Kidney (tissue), 14 donors: ENCODE measurements around the gene PRRT3. TPM values are rescaled to one million over a fixed set of nuclear protein-coding genes. Genes with fewer than 3 reads are reported as not detected.

Source experiments
- DNase-seq, 5 donors: peaks; one replicate each; pipeline ENCODE4 v3.0.0-alpha.2; 2013 to 2020
- FAIRE-seq: peaks from 2 replicates; lab custom pipeline; 2012; peaks lifted over from hg19 to GRCh38; lab: Jason Lieb, UNC
- H3K27ac ChIP-seq, 2 donors: one replicate each; pipeline ENCODE4 v1.7.0; 2013; ENCODE audit warnings: low read depth in 2 of 2, low read length in 2 of 2, inconsistent platforms in 1 of 2
- H3K27me3 ChIP-seq: one replicate; pipeline ENCODE4 v1.7.1; 2013; ENCODE audit warnings: low read length, inconsistent platforms; ENCODE audit not compliant: control insufficient read depth, insufficient read depth
- H3K36me3 ChIP-seq, 3 donors: one replicate each; pipeline versions ENCODE4 v1.7.0 to v1.7.1; 2013; ENCODE audit warnings: low read length in 3 of 3, control low read depth in 1 of 3, inconsistent platforms in 1 of 3; ENCODE audit not compliant: insufficient read depth in 3 of 3, control insufficient read depth in 2 of 3
- H3K4me1 ChIP-seq, 3 donors: one replicate each; pipeline versions ENCODE4 v1.7.0 to v1.7.1; 2013; ENCODE audit warnings: low read length in 3 of 3, inconsistent platforms in 1 of 3, low read depth in 1 of 3; ENCODE audit not compliant: control insufficient read depth in 2 of 3, insufficient read depth in 2 of 3
- H3K4me3 ChIP-seq, 3 donors: one replicate each; pipeline versions ENCODE4 v1.7.0 to v1.8.1; 2013; ENCODE audit warnings: low read length in 3 of 3, control low read depth in 1 of 3, inconsistent platforms in 1 of 3
- H3K9ac ChIP-seq, 3 donors: one replicate each; pipeline versions ENCODE4 v1.7.0 to v1.7.1; 2013; ENCODE audit warnings: low read length in 3 of 3, control low read depth in 1 of 3, inconsistent platforms in 1 of 3
- H3K9me3 ChIP-seq, 3 donors: one replicate each; pipeline versions ENCODE4 v1.7.0 to v1.7.1; 2013; ENCODE audit warnings: low read length in 3 of 3, control low read depth in 1 of 3, inconsistent platforms in 1 of 3; ENCODE audit not compliant: control insufficient read depth in 2 of 3, insufficient read depth in 1 of 3
- intact Hi-C: fragments of 100-400 bp; cut with DNase I; formaldehyde crosslinking; loops from one replicate; pipeline ENCODE4 v1.11.1; 2022
- polyA plus RNA-seq: library from polyadenylated mRNA; stranded (reverse); fragments of 350-450 nt; fragmentation: Illumina TruSeq; extraction: RNeasy Lipid Tissue Mini Kit (QIAGEN cat#74804); gene quantifications from one replicate; pipeline ENCODE4 v1.2.3, GENCODE V29; 2014; ENCODE audit warnings: low read depth, low replicate concordance; ENCODE audit not compliant: insufficient read depth
- total RNA-seq: library from RNA; stranded (reverse); fragmentation: NEBNext Ultra II Directional; extraction: Animal tissue kit (Norgen Biotek cat#: 25700); gene quantifications from one replicate; pipeline ENCODE4 v1.2.1, GENCODE V29; 2021
- TF ChIP-seq, protein P1 (sequence below): IDR thresholded peaks from 3 replicates; pipeline ENCODE4 v1.5.1; 2012; ENCODE audit warnings: mild to moderate bottlenecking, moderate library complexity, borderline replicate concordance; ENCODE audit not compliant: insufficient read depth; ENCODE audit errors: extremely low read depth
- donor health status: control.
- donor health status: control.
- donor health status: control.
- donor health status: control.
- donor health status: control.
- donor health status: DM: yes; HTN: yes; CAD: no.
- donor health status: Normal renal cell carcinoma (clear cell type).

PRRT3 gene
- total and polyA plus RNA-seq, 2 donors from 2014 or later: 3.6 to 3.9 TPM

DNA sequence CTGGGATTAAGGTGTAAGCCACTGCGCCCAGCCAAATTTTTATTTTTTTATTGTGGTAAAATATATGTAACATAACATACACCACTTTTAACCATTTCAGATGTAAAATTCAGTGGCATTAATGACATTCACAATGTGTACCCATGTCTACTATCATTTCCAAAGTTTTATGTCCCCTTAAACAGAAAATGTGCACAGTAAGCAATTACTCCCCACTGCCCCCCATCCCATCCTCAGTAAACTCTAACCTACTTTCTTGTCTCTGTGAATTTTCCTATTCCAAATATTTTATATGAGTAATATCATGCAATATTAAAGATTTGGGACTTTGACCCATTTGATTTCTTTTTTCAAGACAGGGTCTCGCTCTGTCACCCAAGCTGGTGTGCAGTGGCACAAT lies 14.6 kb upstream of the PRRT3 start:
- FAIRE-seq (no peak), DNase-seq (no peak)
- Histone ChIP-seq H3K4me3 (no peak overlapping the region), H3K9ac (no peak overlapping the region), H3K27me3 (no peaks in the 10 kb centered on the region), H3K36me3 (peaks cover 4 to 33% (median 22%) of the 10 kb centered on the region in 3 donors), H3K27ac (no peak overlapping the region), H3K4me1 (no peaks in the 10 kb centered on the region), H3K9me3 (no peaks in the 10 kb centered on the region)
- TF ChIP-seq, protein P1, sequence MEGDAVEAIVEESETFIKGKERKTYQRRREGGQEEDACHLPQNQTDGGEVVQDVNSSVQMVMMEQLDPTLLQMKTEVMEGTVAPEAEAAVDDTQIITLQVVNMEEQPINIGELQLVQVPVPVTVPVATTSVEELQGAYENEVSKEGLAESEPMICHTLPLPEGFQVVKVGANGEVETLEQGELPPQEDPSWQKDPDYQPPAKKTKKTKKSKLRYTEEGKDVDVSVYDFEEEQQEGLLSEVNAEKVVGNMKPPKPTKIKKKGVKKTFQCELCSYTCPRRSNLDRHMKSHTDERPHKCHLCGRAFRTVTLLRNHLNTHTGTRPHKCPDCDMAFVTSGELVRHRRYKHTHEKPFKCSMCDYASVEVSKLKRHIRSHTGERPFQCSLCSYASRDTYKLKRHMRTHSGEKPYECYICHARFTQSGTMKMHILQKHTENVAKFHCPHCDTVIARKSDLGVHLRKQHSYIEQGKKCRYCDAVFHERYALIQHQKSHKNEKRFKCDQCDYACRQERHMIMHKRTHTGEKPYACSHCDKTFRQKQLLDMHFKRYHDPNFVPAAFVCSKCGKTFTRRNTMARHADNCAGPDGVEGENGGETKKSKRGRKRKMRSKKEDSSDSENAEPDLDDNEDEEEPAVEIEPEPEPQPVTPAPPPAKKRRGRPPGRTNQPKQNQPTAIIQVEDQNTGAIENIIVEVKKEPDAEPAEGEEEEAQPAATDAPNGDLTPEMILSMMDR: no peak
- intact Hi-C loops: no loop called here

DNA sequence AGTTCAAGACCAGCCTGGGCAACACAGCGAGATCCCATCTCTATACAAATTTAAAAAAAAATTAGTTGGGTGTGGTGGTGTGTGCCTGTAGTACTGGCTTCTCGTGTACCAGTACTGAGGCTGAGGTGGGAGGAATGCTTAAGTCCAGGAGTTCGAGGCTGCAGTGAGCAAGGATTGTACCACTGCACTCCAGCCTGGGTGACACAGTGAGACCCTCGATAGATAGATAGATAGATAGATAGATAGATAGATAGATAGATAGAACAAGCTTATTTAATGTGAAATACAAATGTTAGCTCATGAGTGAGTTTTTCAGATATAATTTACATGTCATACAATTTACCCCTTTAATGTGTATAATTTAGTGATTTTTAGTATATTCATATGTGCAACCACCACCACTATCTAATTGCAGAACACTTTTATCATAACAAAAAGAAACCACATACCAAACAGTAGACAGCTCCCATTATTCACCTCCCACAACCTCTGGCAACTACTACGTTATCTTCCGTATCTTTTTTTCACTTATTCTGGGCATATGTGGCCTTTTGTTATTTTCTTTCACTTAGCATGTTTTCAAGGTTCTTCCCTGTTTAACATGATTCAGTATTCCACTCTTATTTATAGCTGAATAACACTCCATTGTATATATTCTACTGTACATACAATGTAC lies 13.1 kb upstream of the PRRT3 start:
- intact Hi-C loops: no loop called here
- H3K4me3 ChIP-seq: no peak overlapping the region
- H3K27me3 ChIP-seq: no peaks in the 10 kb centered on the region
- DNase-seq: no peak
- H3K4me1 ChIP-seq: no peaks in the 10 kb centered on the region
- H3K9ac ChIP-seq: no peak overlapping the region
- FAIRE-seq: no peak
- H3K27ac ChIP-seq: no peak overlapping the region
- TF ChIP-seq, protein P1: no peak
- peaks cover 2 to 28% (median 14%) of the 10 kb centered on the region in 3 donors for H3K36me3 ChIP-seq
- H3K9me3 ChIP-seq: no peaks in the 10 kb centered on the region

DNA sequence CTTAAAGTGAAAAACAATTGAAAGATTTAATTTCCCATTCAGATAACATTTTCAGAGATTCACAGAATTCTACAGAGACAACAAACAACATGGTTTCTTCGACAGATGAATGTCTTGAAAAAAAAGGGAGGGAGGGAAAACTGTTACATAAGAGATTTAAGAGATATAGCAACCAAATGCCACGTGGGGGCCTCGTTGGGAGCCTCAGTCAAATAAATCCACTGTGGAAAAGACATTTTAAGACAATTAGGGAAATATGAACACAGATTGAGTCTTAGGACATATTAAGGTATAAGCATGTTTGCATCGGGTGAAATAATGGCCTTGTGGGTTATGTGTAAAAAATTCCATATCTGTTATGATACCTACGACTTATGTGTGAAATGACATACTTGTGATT lies 5.0 kb upstream of the PRRT3 start:
- FAIRE-seq (no peak), DNase-seq (no peak)
- intact Hi-C loops: no loop called here
- Histone ChIP-seq H3K27me3 (no peaks in the 10 kb centered on the region), H3K4me1 (peaks cover 0 to 2% (median 0%) of the 10 kb centered on the region in 3 donors), H3K9me3 (no peaks in the 10 kb centered on the region), H3K9ac (no peak overlapping the region), H3K4me3 (no peak overlapping the region), H3K36me3 (peaks cover 0 to 5% (median 0%) of the 10 kb centered on the region in 3 donors), H3K27ac (no peak overlapping the region)
- TF ChIP-seq, protein P1: no peak
